Posterior cingulate gyrus (tissue), 11 donors: ENCODE data around the gene SPIB.
"Not testable (repeated sequence)": the region's sequence is repeated elsewhere in the genome, so short reads cannot be mapped to it uniquely, and the experiment has no call there.

Experiments
- DNase-seq, 10 donors: peaks; one replicate each; pipeline versions ENCODE4 v3.0.0 to v3.0.0-alpha.2; 2020 to 2021; ENCODE audit warnings: mixed read lengths in 3 of 10
- intact Hi-C: fragments of 100-400 bp; cut with DNase I; formaldehyde crosslinking; loops from one replicate; pipeline ENCODE4 v1.15.1; 2023

The SPIB gene

DNA sequence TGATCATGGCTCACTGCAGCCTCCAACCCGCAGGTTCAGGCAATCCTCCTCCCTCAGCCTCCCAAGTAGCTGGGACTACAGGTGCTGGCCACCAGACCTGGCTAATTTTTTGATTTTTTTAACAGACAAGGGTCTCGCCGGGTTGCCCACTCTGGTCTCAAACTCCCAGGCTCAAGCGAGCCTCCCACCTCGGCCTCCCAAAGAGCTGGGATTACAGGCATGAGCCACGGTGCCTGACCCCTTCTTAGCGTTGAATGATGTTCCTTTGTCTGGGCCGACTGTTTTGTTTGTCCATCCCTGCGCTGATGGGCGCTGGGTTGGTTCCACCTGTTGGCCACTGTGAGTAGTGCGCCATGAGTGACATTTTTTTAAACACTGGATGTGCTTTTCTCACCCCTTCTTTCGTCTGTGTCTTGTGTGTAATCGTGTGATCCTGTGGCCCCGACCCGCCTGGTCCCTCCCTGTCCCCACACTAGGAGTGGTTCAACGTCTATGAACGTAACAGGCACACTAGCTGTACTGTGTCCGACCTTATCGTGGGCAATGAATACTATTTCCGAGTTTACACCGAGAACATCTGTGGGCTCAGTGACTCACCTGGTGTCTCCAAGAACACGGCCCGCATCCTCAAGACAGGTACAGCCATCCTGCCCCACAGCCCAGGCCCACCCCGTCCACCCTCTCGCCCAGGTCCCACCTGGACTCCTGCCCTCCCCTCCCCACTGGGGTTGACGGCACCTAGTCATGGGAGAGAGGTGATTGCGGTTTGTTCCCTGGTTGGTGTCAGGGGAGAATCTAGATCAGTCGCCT is 42.5 kb downstream of the SPIB start:
- DNase-seq: peak in 9 of 10 donors; percentile 43 to 93 (median 58)
- intact Hi-C loops: loop anchor here (1.0 kb wide), 1 partner anchor 93 kb away; no protein-coding TSS in a partner anchor

DNA sequence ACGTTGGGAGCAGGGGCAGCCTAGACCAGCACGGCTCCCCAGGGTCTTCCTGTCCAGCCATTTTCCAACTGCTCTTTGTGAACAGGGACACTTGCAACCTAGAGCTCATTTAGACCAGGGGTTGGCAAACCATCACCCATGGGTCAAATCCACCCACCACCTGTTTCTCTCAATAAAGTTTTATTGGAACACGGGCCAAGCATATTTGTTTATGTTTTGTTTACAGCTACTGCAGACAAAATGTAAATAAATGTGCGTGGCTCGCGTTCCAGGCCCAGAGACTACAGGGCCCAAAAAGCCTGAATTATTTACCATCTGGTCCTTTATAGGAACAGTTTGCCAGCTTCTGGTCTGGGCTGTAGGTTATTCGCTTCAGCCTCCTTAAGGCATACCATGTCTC is 44.2 kb downstream of the SPIB start:
- peak in 1 of 10 donors; percentile 35 for DNase-seq
- intact Hi-C loops: no loop called here

DNA sequence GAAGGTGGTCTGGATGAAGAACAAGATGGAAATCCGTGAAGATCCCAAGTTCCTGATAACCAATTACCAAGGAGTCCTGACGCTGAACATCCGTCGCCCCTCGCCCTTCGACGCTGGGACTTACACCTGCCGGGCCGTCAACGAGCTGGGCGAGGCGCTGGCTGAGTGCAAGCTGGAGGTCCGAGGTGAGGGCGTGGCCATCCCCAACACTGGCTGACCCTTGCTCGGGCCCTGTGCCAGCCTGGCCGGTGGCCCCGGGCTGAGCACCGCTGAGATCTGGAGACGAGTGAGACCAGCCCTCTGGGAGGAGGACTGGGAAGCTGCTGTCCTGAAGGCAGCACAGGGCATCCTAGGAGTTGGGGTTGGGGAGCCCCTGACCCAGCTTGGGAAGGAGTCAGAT is 45.6 kb downstream of the SPIB start:
- intact Hi-C loops: no loop called here
- DNase-seq: peak in 2 of 10 donors; percentile 47 to 66

DNA sequence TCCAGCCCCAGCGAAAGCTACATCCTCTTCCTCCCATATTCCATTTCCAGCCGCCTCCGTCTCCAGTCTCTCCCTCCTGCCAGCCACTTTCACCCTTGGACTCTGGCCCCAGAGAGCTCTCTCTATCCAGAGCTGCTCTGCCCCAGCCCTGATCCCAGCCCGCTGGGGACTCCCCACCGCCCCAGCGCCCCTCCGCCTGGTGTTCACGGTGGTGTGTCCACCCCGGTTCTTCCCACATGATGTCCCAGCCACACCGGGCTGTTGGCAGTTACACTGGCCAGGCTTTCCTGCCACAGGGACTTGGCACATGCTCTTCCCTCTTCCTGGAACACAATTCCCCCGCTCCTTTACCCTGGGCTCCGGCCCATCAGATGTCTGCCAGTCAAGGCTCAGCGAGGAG is 46.3 kb downstream of the SPIB start:
- peak in 2 of 10 donors; percentile 23 to 48 for DNase-seq
- intact Hi-C loops: no loop called here

DNA sequence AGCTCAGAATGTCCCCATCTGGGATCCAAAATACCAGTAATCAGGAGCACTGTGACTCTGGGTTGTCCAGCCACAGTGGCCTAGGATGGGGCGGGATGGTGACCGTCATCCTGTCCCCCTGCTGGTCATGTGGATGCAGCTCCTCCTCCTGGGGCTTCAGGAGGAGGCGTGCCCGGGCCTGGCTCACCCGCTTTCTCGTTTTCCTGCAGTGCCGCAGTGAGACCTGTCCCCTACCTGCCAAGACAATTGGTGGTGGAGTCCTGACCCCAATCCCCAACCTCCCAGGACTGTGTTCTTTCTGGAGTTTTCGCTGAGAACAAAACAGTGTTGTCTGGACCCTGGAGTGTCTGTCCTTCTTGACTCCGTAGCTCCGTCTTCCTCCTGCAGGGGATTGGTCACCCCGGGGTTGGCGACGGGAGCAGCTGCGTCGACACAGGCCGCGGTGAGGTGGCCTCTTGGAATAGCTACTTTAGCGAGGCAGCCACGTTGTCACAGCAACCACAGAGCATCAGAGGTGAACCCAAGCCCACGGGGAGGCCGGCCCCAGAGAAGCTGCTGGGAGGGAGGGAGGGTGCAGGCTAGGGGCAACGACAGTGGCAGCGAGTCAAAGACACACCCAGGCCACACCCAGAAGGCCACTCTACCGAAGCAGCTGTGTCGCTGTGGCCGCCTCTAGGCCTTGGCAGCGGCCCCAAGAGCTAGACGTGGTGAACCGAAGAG is 47.4 kb downstream of the SPIB start:
- peak in 2 of 10 donors; percentile 46 to 78 for DNase-seq

DNA sequence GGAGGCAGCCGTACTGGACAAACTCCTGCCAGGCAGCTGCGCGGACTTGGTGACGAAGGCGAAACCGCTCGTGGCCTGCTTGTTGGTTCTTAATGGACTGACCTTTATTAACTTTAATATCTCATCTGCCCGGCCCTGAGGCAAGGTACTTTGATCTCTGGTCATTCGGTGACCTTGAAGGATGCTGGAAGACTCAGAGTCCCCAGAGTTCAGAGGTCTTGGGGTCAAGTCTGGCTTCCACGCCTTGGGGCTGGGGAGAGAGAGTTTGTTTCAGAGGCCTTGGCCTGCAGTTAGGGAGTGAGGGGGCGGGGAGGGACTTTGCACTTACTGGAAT is 47.9 kb downstream of the SPIB start:
- DNase-seq: peak in 1 of 10 donors; percentile 40
- intact Hi-C loops: no loop called here

More for the DNA sequence above, 47.4 kb downstream of the SPIB start:
- intact Hi-C loops: no loop called here

DNA sequence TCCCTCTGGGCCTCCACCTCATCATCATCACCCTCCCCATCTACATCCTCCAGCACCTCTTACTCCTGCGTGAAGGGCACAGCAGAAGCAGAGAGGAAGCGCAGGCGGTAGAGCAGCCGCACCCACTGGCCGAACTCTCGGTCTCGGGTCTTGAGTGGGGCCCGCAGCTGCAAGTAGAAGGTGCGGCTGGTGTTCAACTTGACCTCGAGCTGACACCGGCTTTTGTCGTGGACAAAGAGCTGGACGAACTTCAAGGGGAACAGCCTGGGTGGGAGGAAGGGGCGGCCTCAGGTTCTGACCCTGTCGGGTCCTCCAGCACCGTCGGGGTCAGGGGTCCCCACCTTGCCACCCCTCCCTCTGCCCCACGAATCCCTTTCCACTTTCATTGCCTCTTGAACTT is 48.8 kb downstream of the SPIB start:
- intact Hi-C loops: no loop called here
- DNase-seq: peak in 3 of 10 donors; percentile 32 to 59 (median 46)

DNA sequence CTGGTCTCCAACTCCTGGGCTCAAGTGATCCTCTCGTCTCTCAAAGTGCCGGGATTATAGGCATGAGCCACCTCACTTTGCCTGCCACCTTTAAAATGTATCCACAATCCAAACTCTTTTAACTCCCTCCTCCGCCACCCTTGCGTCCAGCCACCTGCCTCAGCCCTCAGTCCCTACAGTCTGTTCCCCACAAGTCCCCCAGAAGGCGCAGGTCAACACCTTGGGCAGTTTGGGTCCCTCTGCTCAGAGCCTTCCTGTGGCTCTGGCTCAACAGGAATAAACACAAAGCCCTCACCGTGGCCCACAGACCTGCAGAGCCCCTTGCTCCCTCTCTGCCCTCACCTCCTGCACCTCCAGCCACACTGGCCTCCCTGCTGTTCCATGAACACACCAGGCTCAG is 50.1 kb downstream of the SPIB start:
- intact Hi-C loops: no loop called here
- DNase-seq: peak in 2 of 10 donors; percentile 27 to 32

DNA sequence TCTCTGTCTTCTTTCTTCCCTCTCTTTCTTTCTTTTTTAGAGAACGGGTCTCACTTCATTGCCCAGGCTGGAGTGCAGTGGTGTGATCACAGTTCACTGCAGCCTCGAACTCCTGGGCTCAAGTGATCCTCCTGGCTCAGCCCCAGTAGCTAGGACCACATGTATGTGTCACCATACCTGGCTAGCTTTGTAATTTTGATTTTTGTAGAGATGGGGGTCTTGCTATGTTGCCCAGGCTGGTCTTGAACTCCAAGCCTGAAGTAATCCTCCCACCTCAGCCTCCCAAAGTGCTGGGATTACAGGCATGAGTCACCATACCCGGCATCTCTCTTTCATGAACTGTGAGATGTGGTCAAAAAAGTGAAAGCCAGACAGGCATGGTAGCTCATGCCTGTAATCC is 54.6 kb downstream of the SPIB start:
- peak in 2 of 10 donors; percentile 9 to 17 for DNase-seq
- intact Hi-C loops: not testable (repeated sequence)

DNA sequence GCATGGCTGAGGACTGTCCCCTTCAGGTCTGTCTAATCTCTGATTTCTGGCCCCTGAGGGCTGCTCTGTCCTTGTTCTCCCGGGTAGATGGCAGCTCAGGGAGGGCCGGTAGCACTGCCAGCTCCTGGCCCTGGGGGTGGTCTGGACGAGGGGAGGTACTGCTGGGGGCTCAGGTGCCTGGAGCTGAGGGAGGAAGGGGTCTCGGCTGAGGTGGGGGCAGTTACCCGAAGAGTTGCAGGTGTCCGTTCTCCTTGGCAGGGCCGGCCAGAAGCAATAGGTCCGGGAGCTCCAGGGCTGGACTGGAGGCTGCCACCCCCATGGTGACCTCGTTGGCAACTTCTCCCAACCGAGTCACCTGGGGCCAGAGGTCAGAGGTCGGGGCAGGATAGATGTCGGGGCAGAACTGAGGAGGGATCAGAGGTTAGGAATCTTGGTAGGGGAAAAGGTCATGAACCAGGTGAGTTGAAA is 56.4 kb downstream of the SPIB start:
- intact Hi-C loops: no loop called here
- peak in 3 of 10 donors; percentile 52 to 82 (median 78) for DNase-seq

DNA sequence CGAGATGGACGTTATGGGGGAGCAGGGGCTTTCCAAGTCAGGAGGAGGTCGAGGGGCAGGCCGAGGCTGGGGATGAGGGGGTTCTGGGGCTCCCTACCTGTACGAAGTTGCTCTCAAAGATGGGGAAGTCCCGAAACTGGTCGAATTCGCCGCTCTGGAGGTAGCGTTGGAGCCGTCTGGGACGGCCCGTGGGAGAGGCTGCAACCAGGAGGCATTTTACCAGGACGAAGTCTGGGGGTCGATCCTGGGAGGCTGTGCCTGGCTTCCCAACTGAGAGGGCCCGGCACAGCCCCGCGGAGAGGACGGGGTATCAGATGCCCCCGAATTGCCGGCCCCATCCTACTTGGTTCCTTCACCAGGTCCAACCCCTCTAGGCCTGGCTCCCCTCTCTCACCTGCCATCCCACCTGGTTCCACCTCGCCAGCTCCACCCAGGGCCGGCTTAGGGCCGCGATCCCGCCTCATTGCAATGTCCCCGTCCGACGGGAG is 57.0 kb downstream of the SPIB start:
- intact Hi-C loops: loop anchor here (2.0 kb wide), 1 partner anchor 35 kb away; the partner anchor contains the start of gene JOSD2
- DNase-seq: no peak

DNA sequence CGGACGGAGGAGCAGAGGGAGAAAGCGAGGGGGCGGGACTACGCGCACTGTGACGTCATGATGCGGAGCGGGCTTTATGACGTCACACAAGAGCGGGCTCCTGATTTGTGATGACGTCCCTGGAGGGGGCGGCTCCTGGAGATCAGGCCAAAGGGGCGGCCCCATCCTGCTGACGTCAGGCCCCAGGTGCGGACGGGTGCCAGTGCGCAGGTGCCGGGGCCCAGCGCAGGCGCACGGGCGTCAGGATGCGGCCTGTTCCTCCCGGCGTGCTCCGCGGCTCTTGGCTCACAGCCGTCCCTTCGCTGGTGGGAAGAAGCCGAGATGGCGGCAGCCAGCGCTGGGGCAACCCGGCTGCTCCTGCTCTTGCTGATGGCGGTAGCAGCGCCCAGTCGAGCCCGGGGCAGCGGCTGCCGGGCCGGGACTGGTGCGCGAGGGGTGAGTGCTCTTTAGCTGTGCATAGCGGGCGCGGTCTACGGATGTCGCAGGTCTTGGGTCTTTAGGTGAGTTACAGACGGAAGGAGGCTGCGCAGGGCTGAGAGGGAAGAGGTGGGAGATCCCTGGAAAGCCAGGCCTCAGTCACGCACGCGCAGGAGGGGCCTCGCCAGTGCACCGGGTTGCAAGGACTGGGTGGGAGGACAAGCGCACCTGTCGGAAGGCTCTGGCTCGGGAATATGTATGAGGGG is 57.6 kb downstream of the SPIB start, which contains the start of the genes EMC10 and GARIN5A:
Gene EMC10, plus strand, starts transcription at position 284 of the 683 bp plus-strand sequence. Its CDS starts 38 bp downstream, at position 322.
Gene GARIN5A, minus strand, starts transcription at position 625 of the 683 bp plus-strand sequence. Its CDS starts 460 bp downstream, at position 165.
- peak; percentile 82 to 98 (median 86) for DNase-seq
- intact Hi-C loops: loop anchor here (2.0 kb wide), 1 partner anchor 34 kb away; the partner anchor contains the start of gene JOSD2

DNA sequence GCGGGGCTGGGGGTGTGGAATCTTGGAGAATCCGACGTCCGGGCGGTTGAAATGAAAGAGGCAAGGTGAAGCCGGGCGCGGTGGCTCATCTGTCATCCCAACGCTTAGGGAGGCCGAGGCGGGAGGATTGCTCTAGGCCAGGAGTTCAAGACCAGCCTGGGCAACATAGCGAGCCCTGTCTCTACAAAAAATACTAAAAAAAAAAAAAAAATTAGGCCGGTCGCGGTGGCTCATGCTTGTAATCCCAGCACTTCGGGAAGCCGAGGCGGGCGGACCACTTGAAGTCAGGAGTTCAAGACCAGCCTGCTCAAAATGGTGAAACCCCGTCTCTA is 58.1 kb downstream of the SPIB start:
- intact Hi-C loops: loop anchor here (2.0 kb wide), 1 partner anchor 34 kb away; the partner anchor contains the start of gene JOSD2

DNA sequence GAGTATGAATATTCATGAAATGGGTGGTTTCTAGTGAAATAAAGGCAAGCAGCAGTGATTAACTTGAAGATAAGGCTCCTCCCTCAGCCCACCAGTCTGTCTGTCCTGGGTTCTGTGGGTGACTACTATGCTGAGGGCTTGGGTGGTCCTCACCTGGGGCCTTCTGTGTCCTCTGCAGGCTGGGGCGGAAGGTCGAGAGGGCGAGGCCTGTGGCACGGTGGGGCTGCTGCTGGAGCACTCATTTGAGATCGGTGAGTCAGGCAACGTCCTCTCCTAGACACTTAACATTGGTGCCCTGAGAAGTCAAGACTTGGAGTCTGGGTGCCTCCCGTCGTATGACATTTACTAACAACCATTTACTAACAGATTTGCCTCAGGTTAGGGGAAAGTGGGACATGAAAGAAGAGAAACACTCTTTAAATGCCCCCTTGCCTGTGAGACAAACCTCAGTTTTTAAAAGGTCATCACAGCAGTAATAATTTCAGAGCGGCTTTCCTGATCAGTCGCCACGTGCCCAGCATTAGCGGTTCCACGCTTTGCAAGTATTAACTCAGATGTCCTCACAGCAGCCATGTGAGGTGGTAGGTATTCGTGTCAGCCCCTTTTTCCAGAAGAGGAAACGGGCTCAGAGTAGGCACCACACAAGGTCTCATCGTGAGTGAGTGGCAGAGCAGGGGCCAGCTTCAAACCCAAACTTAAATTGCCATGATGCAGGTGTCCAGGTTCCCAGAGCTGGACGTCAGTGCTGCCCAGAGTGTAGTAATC is 59.2 kb downstream of the SPIB start:
- intact Hi-C loops: loop anchor here (2.0 kb wide), 1 partner anchor 33 kb away; the partner anchor contains the start of gene JOSD2
- peak in 2 of 10 donors; percentile 41 to 62 for DNase-seq

More for the DNA sequence above, 58.1 kb downstream of the SPIB start:
- no peak for DNase-seq

DNA sequence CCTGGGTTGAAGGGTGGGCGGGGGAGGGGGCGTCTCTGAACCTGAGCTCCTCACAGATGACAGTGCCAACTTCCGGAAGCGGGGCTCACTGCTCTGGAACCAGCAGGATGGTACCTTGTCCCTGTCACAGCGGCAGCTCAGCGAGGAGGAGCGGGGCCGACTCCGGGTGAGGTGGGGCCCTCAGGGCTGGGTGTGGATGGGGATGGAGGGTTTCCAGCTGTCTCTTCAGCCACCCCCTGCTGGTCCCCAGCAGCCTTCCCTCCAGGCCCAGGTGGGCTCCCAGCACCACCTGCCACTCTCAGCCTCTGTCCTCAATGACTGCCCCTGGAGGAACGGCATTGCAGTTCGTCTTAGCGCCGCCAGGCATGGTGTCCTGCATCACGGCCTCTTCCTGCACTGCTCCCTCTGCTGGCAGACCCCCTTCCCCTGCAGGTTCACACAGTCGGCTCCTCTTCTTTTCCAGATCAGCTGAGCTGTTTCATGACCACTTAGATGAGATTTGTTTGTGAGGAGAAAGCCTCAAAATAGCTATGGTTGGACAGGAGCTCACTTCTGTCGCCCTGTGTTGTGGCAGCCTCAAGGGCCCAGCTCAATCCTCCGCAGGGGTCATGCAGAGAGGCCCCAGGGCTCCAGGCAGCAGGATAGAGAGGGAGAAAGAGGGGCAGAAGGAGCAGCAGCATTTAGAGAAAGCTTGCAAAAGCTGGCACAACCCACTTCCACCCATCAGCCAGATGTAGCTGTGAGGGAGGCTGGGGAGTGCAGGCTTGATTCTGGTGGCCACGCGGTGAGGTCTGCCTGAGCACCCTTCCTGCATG is 60.4 kb downstream of the SPIB start:
- peak in 9 of 10 donors; percentile 28 to 93 (median 45) for DNase-seq
- intact Hi-C loops: no loop called here

DNA sequence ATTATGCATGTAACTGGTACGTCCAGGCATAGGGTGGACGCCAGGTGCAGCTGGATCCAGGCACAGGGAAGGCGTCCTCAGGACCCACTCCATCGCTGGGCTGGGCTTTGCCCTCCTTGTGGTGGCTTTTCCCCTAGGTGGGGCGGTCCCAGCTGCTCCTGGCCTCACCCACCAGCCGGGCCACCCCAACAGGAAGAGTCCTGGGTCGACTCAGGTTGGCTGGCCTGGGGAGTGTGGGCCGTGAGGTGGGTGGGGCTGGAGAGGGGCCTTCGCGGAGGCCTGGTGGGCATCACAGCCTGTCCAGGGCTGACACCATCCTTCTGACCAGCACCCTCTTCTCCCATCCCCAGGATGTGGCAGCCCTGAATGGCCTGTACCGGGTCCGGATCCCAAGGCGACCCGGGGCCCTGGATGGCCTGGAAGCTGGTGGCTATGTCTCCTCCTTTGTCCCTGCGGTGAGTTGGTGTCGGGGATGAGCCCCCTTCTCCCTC is 61.1 kb downstream of the SPIB start:
- intact Hi-C loops: no loop called here
- peak in 4 of 10 donors; percentile 11 to 65 (median 60) for DNase-seq

DNA sequence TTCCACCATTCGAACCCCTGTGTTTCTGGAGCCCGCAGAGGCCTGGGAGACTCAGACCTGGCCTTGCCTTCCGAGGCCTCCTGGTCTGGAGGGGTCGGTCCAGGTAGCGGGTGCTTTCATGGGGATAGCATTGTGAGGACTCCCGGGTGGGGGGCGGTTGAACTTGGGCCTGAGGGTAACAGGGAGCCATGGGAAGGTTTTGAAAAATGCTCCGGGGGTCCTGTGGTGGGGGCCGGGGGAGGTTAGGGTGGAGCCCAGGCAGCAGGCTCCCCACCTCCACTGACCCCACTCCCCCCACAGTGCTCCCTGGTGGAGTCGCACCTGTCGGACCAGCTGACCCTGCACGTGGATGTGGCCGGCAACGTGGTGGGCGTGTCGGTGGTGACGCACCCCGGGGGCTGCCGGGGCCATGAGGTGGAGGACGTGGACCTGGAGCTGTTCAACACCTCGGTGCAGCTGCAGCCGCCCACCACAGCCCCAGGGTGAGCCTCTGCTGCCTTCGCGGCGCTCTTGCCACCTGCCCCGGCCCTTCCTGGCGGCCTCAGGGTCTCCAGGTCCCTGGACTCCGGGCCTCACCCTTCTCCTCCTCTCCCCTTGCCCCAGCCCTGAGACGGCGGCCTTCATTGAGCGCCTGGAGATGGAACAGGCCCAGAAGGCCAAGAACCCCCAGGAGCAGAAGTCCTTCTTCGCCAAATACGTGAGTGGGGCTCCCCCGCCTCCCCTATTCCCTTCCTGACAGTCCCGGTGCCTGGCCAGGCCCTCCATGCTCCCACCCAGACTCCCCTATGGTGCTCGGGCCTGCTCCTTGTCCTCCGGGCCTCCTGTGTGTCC is 61.8 kb downstream of the SPIB start:
- intact Hi-C loops: no loop called here
- DNase-seq: peak in 4 of 10 donors; percentile 15 to 78 (median 52)
